BJ (cell line): ENCODE data around the gene INTS7. TPM values are rescaled to one million over a fixed set of nuclear protein-coding genes. Genes with fewer than 3 reads are reported as not detected.
"Not testable (repeated sequence)": the region's sequence is repeated elsewhere in the genome, so short reads cannot be mapped to it uniquely, and the experiment has no call there.

Experiments
- CTCF ChIA-PET: fragments of 350-600 bp; formaldehyde crosslinking; extraction: SDS; loops from one replicate; lab custom pipeline; 2021; ENCODE audit warnings: antibody characterized with exemption, inconsistent platforms; lab: Yijun Ruan, JAX
- POLR2A ChIA-PET: fragments of 300-600 bp; sonication (Branson Sonifier 250); formaldehyde crosslinking; extraction: SDS; loops from one replicate; lab custom pipeline; 2021; ENCODE audit warnings: antibody characterized with exemption; lab: Charles Lee
- DNase-seq: peaks from one replicate; pipeline ENCODE4 v3.0.0-alpha.2; 2011; ENCODE audit warnings: low read depth
- H3K27me3 ChIP-seq: 2 replicates; pipeline ENCODE4 v1.6.0; 2011; ENCODE audit warnings: low read length; ENCODE audit not compliant: control insufficient read depth, insufficient read depth
- H3K36me3 ChIP-seq: 2 replicates; pipeline ENCODE4 v1.5.1; 2011; ENCODE audit warnings: low read length; ENCODE audit not compliant: control insufficient read depth, insufficient read depth
- H3K4me3 ChIP-seq: 2 replicates; pipeline ENCODE4 v1.5.1; 2011; ENCODE audit warnings: low read depth, mild to moderate bottlenecking, control low read depth, low read length
- CTCF ChIP-seq: IDR thresholded peaks from 2 replicates; pipeline ENCODE4 v1.5.1; 2011; ENCODE audit warnings: low read depth, mild to moderate bottlenecking, control low read depth, inconsistent platforms, low read length, moderate library complexity; ENCODE audit not compliant: insufficient read depth
- polyA plus RNA-seq: library from polyadenylated mRNA; depleted of rRNA; stranded (reverse); fragments of >200 nt; gene quantifications from 2 replicates; pipeline ENCODE4 v1.2.3, GENCODE V29; 2011

INTS7 gene
- polyA plus RNA-seq, 1 experiment = 11.6 TPM

- POLR2A ChIA-PET = no interaction called here
- H3K4me3 ChIP-seq = no peak overlapping the region
- DNase-seq = no peak
- no peaks in the 10 kb centered on the region for H3K36me3 ChIP-seq
- CTCF ChIA-PET = no interaction called here
- TF ChIP-seq CTCF = no peak
- no peaks in the 10 kb centered on the region for H3K27me3 ChIP-seq
Observed at GRCh38 chr1:211967704-211968103, 67.7 kb downstream of the INTS7 start.

GRCh38 chr1:211965108-211965805 is 70.1 kb downstream of the INTS7 start:
- no peaks in the 10 kb centered on the region for H3K27me3 ChIP-seq
- POLR2A ChIA-PET = no interaction called here
- CTCF ChIA-PET = no interaction called here
- no peak for DNase-seq
- TF ChIP-seq CTCF = no peak
- H3K4me3 ChIP-seq = no peak overlapping the region
- no peaks in the 10 kb centered on the region for H3K36me3 ChIP-seq

GRCh38 chr1:211959680-211960079 is 75.7 kb downstream of the INTS7 start:
- ChIA-PET POLR2A (no interaction called here), CTCF (no interaction called here)
- TF ChIP-seq CTCF = no peak
- no peak overlapping the region for H3K4me3 ChIP-seq
- H3K36me3 ChIP-seq = peaks cover 8% of the 10 kb centered on the region
- DNase-seq = no peak
- no peaks in the 10 kb centered on the region for H3K27me3 ChIP-seq

- no peaks in the 10 kb centered on the region for H3K27me3 ChIP-seq
- peaks cover 8% of the 10 kb centered on the region for H3K36me3 ChIP-seq
- H3K4me3 ChIP-seq = no peak overlapping the region
- ChIA-PET CTCF (no interaction called here), POLR2A (no interaction called here)
- TF ChIP-seq CTCF = no peak
- no peak for DNase-seq
Observed at GRCh38 chr1:211959221-211959620, 76.1 kb downstream of the INTS7 start.

GRCh38 chr1:211954028-211954427 is 81.3 kb downstream of the INTS7 start:
- H3K27me3 ChIP-seq, DNase-seq, H3K36me3 ChIP-seq, POLR2A ChIA-PET, CTCF ChIA-PET, H3K4me3 ChIP-seq: not testable (repeated sequence)

- CTCF ChIA-PET, H3K36me3 ChIP-seq, H3K4me3 ChIP-seq, DNase-seq, POLR2A ChIA-PET, H3K27me3 ChIP-seq: not testable (repeated sequence)
Observed at GRCh38 chr1:211953543-211953942, 81.8 kb downstream of the INTS7 start.
